Brain microvascular endothelial cell (primary cell): Measurements from ENCODE around the gene TNFRSF4.

ENCODE experiments used
- DNase-seq: peaks from one replicate; pipeline ENCODE4 v3.0.0-alpha.2; 2020
- H3K27ac ChIP-seq: fragments of 250-450 bp; sonication (Bioruptor Pico); 2 replicates; pipeline ENCODE4 v1.5.1; 2020; ENCODE audit warnings: mild to moderate bottlenecking, moderate library complexity
- H3K27me3 ChIP-seq: fragments of 250-450 bp; sonication (Bioruptor Pico); replicated peaks from 2 replicates; pipeline ENCODE4 v1.5.1; 2020; ENCODE audit warnings: mild to moderate bottlenecking
- H3K36me3 ChIP-seq: fragments of 250-450 bp; sonication (Bioruptor Pico); replicated peaks from 2 replicates; pipeline ENCODE4 v1.5.1; 2020; ENCODE audit warnings: mild to moderate bottlenecking
- H3K4me3 ChIP-seq: 2 replicates; pipeline ENCODE4 v1.5.1; 2011; ENCODE audit warnings: low read depth, mild to moderate bottlenecking, control low read depth, low read length, moderate library complexity
- CTCF ChIP-seq: IDR thresholded peaks from 2 replicates; pipeline ENCODE4 v1.5.1; 2011; ENCODE audit warnings: low read depth, mild to moderate bottlenecking, moderate library complexity, low read length, control low read depth, inconsistent platforms; ENCODE audit errors: missing control alignments
- in situ Hi-C: cut with HindIII; loops from 2 replicates; pipeline ENCODE4 v1.10.0; 2017; ENCODE audit warnings: low sequenced_read_pairs, low pct_ligation_motif_present

The TNFRSF4 gene

GRCh38 chr1:1175221-1176062, 38.5 kb downstream of the TNFRSF4 start:
- Histone ChIP-seq H3K4me3 (no peak overlapping the region), H3K36me3 (no peaks in the 10 kb centered on the region), H3K27me3 (peaks cover 40% of the 10 kb centered on the region), H3K27ac (no peak overlapping the region)
- DNase-seq, result no peak
- in situ Hi-C loops, result no loop called here
- no peak for TF ChIP-seq CTCF

- Histone ChIP-seq H3K36me3 (no peaks in the 10 kb centered on the region), H3K27ac (no peak within 1 kb of the TSS), H3K4me3 (no peak within 1 kb of the TSS), H3K27me3 (peaks cover 47% of the 10 kb centered on the region)
- no peak for DNase-seq
- no peak for TF ChIP-seq CTCF
- in situ Hi-C loops, result no loop called here
Measured at GRCh38 chr1:1173793-1174415, 40.0 kb downstream of the TNFRSF4 start, which contains the start of gene TTLL10. Gene TTLL10 (plus strand): TSS chr1:1173880. CDS start chr1:1179216, 5,336 bp downstream.

DNA sequence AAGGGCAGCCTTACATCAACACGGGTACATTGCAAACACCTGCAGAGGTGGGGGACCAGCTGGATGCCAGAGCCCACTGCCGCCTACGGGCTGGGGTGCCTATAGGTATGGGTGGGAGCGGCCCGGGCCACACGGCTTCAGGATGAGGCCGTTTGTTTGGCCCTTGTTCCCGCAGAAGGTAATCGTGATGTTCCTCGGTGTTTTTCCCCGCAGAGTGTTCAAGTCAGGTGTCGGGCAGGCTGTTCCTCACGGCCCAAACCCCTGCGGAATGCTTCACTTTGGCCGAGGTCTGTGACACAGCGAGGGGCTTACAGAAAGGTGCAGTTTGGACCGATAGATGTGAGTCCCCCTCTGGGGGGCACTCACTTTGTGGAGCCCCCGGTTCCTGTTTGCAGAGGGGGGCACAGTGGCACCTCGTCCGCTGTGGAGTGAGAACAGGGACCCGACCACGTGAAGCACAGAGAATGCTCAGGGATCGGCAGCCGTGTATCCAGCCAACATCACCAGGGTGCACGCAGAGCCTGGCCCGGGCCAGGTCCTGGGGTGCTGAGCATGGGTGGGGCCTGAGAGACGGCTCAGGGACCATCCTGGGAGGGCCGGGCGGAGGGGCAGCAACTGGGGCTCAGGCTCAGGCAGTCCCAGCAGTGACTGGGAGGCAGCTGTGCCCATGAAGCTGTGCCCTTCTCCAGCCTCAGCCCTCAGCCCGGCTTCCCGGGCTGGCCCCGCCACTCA, 40.7 kb downstream of the TNFRSF4 start:
- no peak for TF ChIP-seq CTCF
- DNase-seq, result no peak
- Histone ChIP-seq H3K4me3 (no peak overlapping the region), H3K27ac (no peak overlapping the region), H3K27me3 (peaks cover 51% of the 10 kb centered on the region), H3K36me3 (no peaks in the 10 kb centered on the region)
- in situ Hi-C loops, result no loop called here

DNA sequence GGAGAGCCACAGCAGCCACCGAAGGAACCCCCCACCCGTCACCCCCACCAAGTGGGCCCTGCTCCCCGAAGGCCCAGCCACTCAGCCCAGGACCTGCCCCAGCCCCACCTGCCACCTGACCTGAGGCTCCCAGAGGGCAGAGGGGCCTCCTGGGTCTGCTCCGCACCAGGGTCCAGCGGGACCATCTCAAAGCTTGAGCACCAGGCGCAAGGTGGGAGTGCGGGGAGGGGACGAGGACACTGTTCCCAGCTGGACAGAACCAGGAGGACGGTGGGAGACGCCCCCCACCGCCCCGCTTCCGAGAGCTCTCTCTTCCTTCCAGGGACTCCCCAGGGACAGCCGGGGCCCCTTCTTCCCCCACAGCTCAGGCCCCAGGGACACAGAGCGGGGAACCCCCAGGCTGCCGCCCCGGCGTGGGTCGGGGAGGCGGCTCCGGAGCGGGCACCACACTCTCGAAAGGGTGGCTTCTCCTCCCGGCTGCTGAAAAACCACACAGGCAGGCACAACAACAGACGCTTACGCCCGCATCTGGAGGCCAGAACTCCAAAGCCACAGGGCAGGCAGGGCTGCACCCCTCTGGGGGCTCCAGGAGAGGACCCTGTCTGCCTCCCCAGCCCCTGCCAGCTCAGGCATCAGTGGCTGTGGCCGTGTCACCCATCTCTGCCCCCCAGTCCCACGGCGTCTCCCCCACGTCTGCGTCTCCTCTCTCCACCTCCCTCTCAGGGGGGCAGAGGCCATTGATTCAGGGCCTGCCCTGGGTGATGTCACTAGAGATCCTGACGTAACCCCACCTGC, 42.2 kb downstream of the TNFRSF4 start:
- Histone ChIP-seq H3K36me3 (no peaks in the 10 kb centered on the region), H3K27me3 (peaks cover 45% of the 10 kb centered on the region), H3K27ac (no peak overlapping the region), H3K4me3 (no peak overlapping the region)
- no peak for DNase-seq
- no peak for TF ChIP-seq CTCF
- in situ Hi-C loops, result no loop called here

GRCh38 chr1:1171161-1171545, 42.8 kb downstream of the TNFRSF4 start:
- Histone ChIP-seq H3K4me3 (no peak overlapping the region), H3K36me3 (no peaks in the 10 kb centered on the region), H3K27ac (no peak overlapping the region), H3K27me3 (peaks cover 40% of the 10 kb centered on the region)
- in situ Hi-C loops, result no loop called here
- no peak for TF ChIP-seq CTCF
- no peak for DNase-seq
